Islet of Langerhans (tissue), 1 donor: Measurements from ENCODE around the gene GPX2.

Experiments used
- FAIRE-seq: peaks from one replicate; lab custom pipeline; 2011; peaks lifted over from hg19 to GRCh38; lab: Jason Lieb, UNC

GPX2 gene

GRCh38 chr14:64958743-64959142, 16.2 kb upstream of the GPX2 start:
- FAIRE-seq = no peak

GRCh38 chr14:64958201-64958600, 15.7 kb upstream of the GPX2 start:
- FAIRE-seq = no peak

- FAIRE-seq = no peak
Observed at GRCh38 chr14:64956697-64957406, 14.3 kb upstream of the GPX2 start.

DNA sequence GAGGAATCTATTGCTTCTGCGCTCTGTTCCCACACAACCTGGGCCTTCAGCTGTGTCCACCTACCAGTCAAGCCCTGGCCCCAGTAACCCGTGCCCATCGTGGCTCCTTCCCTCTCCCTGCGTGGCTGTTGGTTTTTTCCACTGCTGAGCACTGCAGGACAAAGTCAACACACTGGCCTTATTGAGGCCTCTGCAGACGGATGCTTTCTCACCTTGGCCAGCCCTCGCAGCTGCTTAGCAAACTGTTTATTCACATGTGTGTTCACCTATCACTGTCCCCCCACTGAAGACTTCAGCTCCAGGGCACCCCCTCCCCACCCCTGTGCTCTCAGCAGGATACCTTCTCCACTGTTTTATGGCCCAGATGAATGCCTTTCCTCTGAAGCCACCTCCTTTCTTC, 12.8 kb upstream of the GPX2 start:
- FAIRE-seq = no peak

- FAIRE-seq = no peak
Observed at GRCh38 chr14:64954491-64955240, 12.1 kb upstream of the GPX2 start.

DNA sequence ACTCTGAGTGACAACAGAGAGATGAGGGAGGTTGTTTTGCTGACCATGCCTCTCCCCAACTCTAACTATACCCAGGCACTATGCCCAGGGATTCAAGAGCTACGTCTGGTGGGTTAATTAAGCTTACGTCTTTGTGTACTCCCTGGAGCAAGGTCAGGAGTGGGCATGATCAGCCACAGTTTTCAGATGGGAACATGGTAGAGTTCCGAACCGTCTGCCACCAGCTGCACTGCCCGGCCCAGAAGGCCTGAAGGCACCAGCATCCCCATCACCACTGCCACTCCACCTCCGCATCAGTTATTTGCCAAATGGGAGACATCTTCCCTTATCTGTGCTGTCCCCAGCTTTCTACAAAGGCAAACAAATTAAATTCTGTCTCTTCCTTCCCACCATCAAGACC, 11.1 kb upstream of the GPX2 start:
- no peak for FAIRE-seq

DNA sequence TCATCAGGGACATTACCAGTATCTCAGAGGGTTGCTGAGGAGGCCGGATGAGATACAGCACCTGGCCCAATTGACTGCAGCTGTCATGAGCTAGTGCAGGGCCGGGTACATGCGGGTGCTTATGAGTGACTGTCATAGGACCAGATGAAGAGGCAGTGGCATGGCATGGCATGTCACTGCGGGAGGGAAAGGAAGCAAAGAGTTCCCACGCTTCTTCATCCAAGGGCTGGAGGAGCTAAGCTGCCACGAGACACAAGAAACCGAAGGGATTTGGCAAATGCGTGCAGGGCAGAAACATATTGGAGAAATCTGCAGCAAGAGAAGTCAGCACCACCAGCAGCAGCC, 10.7 kb upstream of the GPX2 start:
- no peak for FAIRE-seq

- no peak for FAIRE-seq
Observed at GRCh38 chr14:64952598-64953309, 10.2 kb upstream of the GPX2 start.

DNA sequence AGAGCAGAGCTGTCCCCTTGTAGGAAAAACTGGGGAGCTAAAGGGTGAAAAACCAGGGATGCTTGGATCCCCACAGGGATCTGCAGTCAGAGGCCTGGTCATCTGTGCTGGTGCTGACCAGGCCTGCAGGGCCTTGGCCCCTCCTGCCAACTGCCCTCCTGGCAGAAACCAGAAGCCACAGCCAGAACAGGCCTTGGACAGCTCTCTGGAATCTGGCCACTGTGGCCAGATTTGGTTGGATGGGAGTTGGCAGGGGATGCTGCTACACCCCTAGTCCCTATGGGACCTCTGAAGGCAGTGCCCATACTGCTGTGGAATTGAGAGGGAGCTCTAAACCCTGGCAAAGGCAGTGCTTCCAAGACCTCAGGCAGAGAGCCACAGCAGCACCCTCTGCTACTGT, 9.2 kb upstream of the GPX2 start:
- FAIRE-seq = no peak

GRCh38 chr14:64951291-64951690, 8.7 kb upstream of the GPX2 start:
- FAIRE-seq = no peak

DNA sequence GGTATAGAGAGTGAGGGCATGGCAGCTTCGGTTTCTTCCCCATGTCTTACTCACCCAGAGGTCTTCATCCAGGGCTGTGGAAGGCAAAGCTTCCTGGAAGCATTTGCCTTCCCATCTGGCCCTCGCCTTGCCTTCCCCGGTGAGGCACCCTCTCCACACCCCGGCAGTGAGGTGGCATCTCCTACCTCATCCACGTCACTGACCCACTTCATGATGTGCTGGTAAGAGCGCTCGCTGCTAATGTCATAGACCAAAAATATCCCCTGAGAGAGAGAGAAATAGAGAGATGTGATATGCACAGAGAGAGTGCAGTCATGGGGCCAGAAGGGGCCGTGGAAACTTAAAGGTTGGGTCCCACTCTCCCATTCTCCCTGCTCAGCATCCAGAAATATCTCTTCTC, 8.3 kb upstream of the GPX2 start:
- no peak for FAIRE-seq

- no peak for FAIRE-seq
Observed at GRCh38 chr14:64948612-64949210, 6.2 kb upstream of the GPX2 start.

DNA sequence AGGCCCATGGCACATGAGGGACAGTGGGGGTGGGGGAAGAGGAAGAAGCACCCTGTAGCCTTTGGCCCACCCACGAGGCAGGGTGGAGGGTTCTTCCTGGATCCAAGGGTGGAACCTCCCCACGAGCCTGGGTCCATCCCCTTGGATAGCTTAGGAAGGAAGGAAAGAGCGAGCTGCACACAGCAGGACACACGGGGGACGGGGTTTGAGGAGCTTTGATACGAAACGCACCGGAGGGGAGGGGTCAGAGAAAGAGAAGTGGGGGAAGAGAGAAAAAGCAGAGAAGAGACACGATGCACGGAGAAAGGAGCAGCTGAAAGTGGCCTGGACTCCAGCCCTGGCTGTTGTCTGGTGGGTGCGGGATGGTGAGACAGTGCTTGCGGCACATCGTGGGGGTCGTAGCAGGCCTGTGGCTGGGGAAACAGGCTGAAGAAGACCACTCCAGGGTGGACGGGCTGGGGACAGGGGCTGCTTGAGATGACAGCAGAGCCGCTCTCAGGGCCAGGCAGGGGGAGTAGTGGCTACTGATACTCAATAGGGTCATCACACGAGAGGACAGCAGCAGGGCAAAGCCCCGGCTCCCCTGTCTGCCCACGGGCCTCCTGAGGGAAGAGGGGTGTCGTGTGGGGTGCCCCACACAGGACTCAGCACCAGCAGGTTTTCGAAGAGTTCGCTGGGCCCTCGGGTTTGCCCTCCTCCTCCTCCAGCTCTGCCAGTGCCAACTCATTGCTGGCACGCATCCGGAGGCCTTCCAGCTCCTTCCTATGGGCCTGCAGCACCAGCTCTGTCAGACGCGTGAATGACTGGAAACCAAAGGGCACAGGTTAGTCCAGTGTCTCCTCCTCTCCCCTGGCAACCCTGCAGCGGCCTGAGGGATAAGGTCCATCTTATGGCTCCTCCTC, 5.4 kb upstream of the GPX2 start:
- no peak for FAIRE-seq

- FAIRE-seq = no peak
Observed at GRCh38 chr14:64946310-64947045, 3.9 kb upstream of the GPX2 start.

DNA sequence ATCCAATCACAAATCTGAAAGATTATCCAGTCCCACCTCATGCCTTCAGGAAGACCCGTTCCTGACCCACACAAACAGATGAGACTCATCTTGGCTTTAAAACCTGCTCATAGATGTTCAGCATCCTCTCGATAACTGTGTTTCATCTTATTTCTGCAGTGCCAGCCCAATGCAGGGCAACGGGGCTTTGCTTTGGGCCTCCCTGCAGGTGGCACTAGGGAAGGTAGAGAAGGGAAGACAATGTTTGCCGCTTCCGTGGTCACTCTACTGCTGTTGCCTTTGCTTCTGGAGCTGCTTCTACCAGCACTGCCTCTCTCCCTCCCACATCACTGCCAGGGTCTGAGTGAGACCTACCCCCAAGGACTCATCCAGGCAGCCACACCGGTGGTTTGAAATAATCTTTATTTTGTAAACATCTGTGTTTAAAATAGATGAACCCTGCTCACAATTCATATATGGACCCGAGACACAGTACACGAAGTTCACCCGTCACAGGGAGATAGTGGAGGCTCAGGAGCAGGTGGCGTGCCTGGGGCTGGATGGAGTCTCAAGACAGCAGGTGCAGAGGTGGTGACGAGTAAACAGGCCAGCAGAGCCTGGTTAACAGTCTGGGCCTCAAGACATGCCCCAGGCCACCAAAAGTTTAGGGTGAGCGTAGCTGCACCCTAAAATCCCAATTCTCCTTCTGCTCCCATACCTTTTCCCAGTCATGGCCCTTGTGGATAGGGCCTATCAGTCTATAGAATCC, 3.1 kb upstream of the GPX2 start:
- FAIRE-seq = no peak

GRCh38 chr14:64944861-64945260, 2.3 kb upstream of the GPX2 start:
- no peak for FAIRE-seq

DNA sequence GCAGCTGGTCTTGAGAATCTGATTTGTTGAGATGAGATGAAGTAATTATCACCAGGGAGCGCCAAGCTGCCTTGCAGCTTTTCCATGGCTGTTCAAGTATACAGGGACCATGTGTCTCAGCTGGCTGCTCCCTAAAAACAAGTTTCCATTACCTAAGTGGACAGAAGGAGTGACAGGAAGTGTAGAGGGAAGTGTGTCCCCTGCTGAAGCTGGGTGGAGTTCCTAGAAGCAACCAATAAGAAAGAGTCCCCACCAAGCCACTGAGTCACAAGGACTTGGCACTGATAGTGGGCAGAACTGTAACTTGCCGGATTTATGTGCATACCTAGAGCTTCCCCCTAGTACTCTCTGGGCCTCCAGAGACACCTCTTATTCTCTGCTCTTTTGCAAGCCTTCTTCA, 1.5 kb upstream of the GPX2 start:
- FAIRE-seq = no peak

- no peak for FAIRE-seq
Observed at GRCh38 chr14:64943556-64943955, 1.0 kb upstream of the GPX2 start.

- no peak for FAIRE-seq
Observed at GRCh38 chr14:64940336-64940910, 2.1 kb downstream of the GPX2 start.

GRCh38 chr14:64939817-64940190, 2.7 kb downstream of the GPX2 start:
- no peak for FAIRE-seq
